HG03432 (cell line): ENCODE results near the gene APIP.
A peak's percentile ranks its signal among the peaks of the same experiment; 100 is the strongest.
"Not testable (repeated sequence)": the region's sequence is repeated elsewhere in the genome, so short reads cannot be mapped to it uniquely, and the experiment has no call there.

Experiments used
- ATAC-seq: cut with Tn5 transposase; IDR thresholded peaks from one replicate; pipeline ENCODE4 v1.9.1; 2021; ENCODE audit warnings: mild to moderate bottlenecking, moderate library complexity; ENCODE audit not compliant: unreplicated experiment

The APIP gene

GRCh38 chr11:34926101-34926830 lies 10.1 kb upstream of the APIP start:
- no peak for ATAC-seq

GRCh38 chr11:34924714-34925113 lies 8.5 kb upstream of the APIP start:
- no peak for ATAC-seq

- no peak for ATAC-seq
These were observed 5.0 kb upstream of the APIP start for GRCh38 chr11:34921156-34921555.

GRCh38 chr11:34916843-34917770 lies 928 bp upstream of the APIP start:
- peak; percentile 30 for ATAC-seq

- ATAC-seq: peak; percentile 6
These were observed 804 bp downstream of the APIP start for GRCh38 chr11:34915136-34916014.

GRCh38 chr11:34913556-34913955 lies 2.6 kb downstream of the APIP start:
- ATAC-seq: not testable (repeated sequence)

GRCh38 chr11:34911676-34912075 lies 4.5 kb downstream of the APIP start:
- no peak for ATAC-seq

- ATAC-seq: peak; percentile 62
These were observed 5.4 kb downstream of the APIP start for GRCh38 chr11:34910817-34911216.

- ATAC-seq: no peak
These were observed 6.2 kb downstream of the APIP start for GRCh38 chr11:34909955-34910354.

GRCh38 chr11:34909415-34909814 lies 6.8 kb downstream of the APIP start:
- ATAC-seq: no peak

- ATAC-seq: peak; percentile 76
These were observed 8.1 kb downstream of the APIP start for GRCh38 chr11:34907934-34908593.

GRCh38 chr11:34905666-34906065 lies 10.5 kb downstream of the APIP start:
- ATAC-seq: no peak

- no peak for ATAC-seq
These were observed 11.7 kb downstream of the APIP start for GRCh38 chr11:34904421-34904955.

GRCh38 chr11:34899633-34900016 lies 16.6 kb downstream of the APIP start:
- ATAC-seq: no peak

- no peak for ATAC-seq
These were observed 17.7 kb downstream of the APIP start for GRCh38 chr11:34898474-34898873.

- ATAC-seq: no peak
These were observed 18.9 kb downstream of the APIP start for GRCh38 chr11:34897171-34897870.

- not testable (repeated sequence) for ATAC-seq
These were observed 20.0 kb downstream of the APIP start for GRCh38 chr11:34896191-34896590.

- ATAC-seq: no peak
These were observed 22.8 kb downstream of the APIP start for GRCh38 chr11:34893416-34893815.

GRCh38 chr11:34891611-34892010 lies 24.6 kb downstream of the APIP start:
- ATAC-seq: no peak

- ATAC-seq: no peak
These were observed 25.4 kb downstream of the APIP start for GRCh38 chr11:34890812-34891211.
